Inferior parietal cortex (tissue), 1 donor: ENCODE results near the gene MTG2.

Source experiments
- DNase-seq: peaks from one replicate; pipeline ENCODE4 v3.0.0-alpha.2; 2016; ENCODE audit errors: extremely low spot score

MTG2 gene

GRCh38 chr20:62232770-62233645, 50.2 kb downstream of the MTG2 start:
- DNase-seq, result no peak

DNA sequence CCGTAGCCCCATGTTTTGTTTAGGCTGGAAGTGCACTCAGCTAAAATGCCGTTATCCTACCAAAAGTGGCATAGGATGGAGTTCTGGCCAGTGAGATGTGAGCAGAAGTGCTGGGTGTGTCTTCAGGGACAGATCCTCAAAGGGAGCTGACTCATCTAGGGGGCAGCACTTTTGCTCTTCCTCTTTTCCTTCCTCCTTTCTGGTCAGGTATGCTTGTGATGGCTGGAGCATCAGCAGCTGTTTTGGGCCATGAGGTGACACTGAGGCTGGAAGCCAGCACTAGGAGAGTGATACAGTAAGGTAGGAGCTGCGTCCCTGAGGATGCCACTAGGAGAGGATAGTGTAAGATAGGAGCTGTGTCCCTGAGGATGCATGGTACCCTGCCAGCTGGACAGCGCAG, 50.9 kb downstream of the MTG2 start:
- DNase-seq, result no peak

GRCh38 chr20:62234339-62234738, 51.5 kb downstream of the MTG2 start:
- DNase-seq, result no peak

GRCh38 chr20:62235001-62235776, 52.4 kb downstream of the MTG2 start:
- DNase-seq, result no peak

DNA sequence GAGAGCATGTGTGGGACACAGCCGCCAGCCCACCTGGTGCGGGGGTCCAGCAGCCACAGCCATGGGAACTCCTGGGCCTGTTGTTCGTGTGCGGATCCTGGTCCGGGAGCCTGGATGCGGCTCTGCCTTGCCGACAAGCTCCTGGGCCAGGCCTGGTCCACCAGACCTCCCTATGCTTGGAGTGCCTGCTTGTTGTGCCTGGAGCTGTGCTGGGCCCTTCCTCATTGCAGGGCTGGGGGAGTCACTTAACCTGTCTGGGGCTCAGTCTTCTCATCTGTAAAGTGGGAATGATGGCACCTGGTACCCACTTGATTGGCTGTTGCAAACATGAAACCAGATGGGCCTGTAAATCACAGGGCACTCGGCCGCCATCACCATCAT, 52.9 kb downstream of the MTG2 start:
- DNase-seq, result no peak

DNA sequence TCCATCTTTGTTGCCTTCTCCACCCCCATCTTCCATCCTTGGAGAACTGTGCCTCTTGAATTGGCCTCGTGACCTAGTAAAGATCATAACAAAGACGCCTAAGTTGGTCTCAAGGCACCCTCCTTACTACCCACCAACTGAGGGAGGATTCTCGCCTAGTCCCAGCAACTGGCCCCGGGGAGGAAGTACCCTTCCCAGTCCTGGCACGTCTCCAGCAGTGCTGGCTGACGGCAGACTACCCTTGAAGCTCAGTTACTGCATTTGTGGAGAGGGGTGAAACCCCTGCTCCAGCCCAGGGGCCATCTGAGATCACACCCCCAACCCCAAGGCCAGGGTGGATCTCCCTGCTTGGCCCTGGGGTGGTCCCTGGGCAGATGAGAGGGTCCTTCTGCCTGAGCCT, 53.4 kb downstream of the MTG2 start:
- DNase-seq, result no peak

GRCh38 chr20:62236766-62237513, 54.1 kb downstream of the MTG2 start:
- DNase-seq, result no peak

GRCh38 chr20:62237514-62237800, 54.6 kb downstream of the MTG2 start:
- no peak for DNase-seq

DNA sequence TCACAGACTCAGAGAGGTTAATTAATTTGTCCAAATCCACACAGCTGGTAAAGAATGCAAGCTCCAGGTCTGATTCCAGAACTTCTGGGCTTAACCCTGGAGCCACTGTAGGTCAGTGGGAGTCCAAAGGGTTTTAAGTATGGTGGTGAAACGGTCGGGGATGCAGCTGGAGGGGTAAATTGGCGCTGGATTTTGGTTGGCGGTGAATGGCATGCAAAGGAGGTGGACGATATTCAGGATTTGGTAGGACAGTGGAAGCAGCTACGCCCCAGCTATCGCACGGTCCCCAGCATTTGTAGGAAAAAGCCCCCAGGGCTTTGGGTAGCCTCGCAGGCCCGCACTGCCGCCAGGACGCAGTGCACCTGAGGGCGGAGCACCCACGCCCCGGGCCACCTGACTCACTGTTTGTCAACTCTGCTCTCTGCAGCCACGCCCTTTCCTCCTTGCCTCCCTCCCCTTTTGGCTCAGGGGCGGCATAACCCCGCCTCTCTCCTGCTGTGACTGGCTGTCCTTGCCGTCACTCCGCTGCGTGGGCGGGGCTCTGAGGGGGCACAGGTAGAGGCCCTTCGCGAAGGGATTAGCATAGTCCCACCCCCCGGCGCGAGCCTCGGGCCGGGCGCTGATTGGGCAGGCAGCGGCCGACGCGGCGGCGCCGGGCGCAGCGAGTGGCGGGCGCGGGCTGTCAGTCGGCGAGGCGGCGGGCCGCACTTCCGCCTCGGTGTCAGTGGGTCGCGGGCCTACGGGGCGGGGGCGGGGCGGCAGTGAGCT, 55.2 kb downstream of the MTG2 start, which contains the start of gene OSBPL2:
Gene OSBPL2, plus strand, starts transcription at position 721 of the 768 bp plus-strand sequence. CDS start 17,664 bp downstream, outside the sequence.
- peak; percentile 98 for DNase-seq

GRCh38 chr20:62238569-62239277, 55.9 kb downstream of the MTG2 start:
- DNase-seq, result no peak

DNA sequence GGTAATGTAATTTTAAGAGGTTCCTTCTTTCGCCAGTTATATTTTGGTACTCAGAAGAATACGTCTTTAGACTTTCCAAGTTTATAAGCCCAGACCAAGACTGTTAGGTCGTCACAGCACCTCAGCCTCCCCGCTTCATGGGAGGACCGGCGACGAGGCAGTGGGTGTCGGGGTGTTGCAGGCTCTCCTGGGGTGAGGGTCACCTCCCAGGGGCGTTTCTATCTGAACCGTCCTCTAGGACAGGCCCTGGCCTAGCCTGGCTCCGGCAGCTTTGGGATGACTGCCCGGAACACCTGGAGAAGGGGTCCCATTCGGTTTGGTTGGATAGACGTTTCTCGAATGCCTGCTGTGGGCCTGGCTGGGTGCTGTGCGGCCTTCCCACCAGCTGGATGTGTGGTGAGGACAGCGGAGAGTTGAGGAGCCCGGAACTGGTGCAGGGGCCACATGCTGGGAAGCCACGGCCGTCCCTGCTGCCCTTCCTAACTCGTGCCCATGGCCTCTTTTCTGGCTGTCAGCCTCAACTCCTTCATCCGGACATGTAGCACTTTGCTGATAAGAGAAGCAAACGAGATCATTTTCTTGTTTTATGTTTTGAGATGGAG, 56.6 kb downstream of the MTG2 start:
- DNase-seq, result no peak

GRCh38 chr20:62240020-62240685, 57.3 kb downstream of the MTG2 start:
- no peak for DNase-seq

GRCh38 chr20:62241506-62241905, 58.7 kb downstream of the MTG2 start:
- no peak for DNase-seq

DNA sequence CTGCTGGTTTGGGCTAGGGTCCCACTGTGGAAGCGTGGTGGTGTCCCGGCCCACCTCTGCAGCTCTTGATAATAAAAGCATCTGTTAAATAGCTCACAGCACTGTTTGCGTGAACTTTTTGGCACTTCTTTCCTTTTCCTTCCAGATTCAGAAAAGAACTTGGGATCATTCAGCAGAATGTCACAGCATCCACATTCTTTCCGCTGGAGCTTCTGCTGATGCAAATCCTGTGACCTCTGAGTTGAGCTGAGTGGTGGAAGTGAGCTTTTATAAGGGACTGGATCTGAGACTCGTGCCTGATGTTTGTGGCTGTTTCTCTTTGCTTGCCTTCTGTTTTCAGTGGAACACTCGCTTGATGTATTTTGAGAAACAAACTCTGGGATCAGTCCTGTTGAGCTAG, 59.3 kb downstream of the MTG2 start:
- no peak for DNase-seq

GRCh38 chr20:62243106-62243505, 60.3 kb downstream of the MTG2 start:
- DNase-seq, result no peak

GRCh38 chr20:62243906-62244515, 61.2 kb downstream of the MTG2 start:
- DNase-seq, result no peak

- DNase-seq, result no peak
These were observed 61.8 kb downstream of the MTG2 start for GRCh38 chr20:62244644-62245108.

DNA sequence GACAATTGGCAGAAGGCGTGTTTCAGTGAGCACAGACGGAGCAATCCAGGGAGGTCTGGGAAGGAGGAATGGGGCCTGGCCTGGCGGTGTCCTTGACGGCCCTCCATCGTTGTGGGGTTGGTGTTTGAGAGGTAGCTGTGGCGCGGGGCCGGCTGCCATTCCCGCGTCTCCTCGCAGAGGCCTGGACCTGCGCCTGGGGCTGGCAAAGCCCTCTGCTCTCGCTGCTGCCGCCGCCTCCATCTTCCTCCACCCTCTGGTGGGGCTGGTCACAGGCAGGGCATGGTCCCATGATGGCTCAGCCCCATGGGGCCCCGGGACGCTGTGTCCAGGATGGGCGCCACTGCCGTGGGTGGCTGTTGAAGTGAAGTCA, 63.1 kb downstream of the MTG2 start:
- no peak for DNase-seq

DNA sequence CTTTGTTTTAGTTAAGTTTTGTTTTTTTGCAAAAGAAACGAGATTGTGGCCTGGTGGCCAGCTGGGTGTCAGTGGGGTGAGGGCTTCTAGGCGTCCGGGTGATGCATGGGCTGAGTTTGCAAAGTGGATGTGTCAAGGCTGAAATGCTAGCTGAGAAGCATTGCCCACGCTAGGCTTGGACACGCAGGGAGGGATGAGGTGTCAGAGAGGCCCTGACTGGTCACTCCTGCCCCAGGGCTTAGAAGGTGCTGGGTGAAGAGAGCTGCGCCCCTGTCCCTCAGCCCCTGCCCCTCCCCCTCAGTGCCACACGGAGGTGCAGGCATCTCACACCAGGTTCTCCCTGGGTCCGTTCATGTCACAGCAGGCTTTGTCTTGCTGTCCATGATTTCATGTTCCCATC, 63.6 kb downstream of the MTG2 start:
- no peak for DNase-seq
